Activated gamma-delta T cell treated with anti-CD3 and anti-CD28 coated beads, Interleukin-2, amount 50 U/mL, for 16 hours (primary cell): ENCODE data around the gene MARCHF9.

Source experiments
- DNase-seq: peaks from one replicate; pipeline ENCODE4 v3.0.0-alpha.2; 2020; ENCODE audit warnings: low read depth

Gene MARCHF9

DNA sequence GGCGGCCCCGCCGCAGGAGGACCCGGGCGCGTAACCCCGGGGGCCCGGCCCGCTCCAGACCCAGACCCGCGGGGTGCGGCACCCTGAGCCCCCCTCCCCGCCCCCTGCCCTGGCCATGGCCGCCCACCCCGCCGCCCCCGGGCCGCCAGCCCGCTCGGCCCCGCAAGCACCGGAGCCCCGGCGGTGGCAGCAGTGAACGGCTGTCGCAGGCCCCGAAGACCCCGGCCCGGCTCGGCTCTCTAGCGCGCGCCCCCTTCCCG lies 221 bp downstream of the MARCHF9 start:
- DNase-seq: no peak

DNA sequence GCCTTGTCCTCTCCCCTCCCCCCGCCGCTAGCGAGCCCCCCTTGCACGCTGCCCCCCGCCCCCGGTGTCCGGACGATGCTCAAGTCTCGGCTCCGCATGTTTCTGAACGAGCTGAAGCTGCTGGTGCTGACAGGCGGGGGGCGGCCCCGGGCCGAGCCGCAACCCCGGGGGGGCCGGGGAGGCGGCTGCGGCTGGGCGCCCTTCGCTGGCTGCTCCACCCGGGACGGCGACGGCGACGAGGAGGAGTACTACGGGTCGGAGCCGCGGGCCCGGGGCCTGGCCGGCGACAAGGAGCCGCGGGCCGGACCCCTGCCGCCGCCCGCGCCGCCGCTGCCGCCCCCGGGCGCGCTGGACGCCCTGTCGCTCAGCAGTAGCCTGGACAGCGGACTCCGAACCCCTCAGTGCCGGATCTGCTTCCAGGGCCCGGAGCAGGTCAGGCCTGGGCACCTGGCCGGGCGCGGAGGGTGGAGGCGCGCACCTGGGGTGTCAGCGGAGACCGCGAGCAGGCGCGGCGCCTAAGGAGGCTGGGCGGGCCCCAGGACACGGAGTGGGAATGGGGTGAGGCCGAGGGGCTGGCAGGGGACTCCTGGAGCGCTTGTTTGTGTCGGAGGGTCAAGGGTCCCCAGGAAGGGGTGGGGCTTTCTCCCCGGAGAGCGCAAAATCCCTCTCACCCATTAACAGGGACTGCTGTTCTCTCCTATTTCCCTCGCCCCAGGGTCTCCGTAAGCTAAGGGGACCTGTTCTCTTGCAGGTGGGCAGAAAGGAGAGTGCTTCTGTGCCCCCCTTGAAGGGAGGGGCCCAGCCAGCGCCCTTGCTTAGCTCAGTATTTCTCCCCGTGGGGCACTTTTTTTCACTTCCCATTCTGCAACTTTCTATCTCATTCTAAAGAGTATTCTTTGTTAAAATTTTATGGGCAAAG lies 810 bp downstream of the MARCHF9 start:
- no peak for DNase-seq

DNA sequence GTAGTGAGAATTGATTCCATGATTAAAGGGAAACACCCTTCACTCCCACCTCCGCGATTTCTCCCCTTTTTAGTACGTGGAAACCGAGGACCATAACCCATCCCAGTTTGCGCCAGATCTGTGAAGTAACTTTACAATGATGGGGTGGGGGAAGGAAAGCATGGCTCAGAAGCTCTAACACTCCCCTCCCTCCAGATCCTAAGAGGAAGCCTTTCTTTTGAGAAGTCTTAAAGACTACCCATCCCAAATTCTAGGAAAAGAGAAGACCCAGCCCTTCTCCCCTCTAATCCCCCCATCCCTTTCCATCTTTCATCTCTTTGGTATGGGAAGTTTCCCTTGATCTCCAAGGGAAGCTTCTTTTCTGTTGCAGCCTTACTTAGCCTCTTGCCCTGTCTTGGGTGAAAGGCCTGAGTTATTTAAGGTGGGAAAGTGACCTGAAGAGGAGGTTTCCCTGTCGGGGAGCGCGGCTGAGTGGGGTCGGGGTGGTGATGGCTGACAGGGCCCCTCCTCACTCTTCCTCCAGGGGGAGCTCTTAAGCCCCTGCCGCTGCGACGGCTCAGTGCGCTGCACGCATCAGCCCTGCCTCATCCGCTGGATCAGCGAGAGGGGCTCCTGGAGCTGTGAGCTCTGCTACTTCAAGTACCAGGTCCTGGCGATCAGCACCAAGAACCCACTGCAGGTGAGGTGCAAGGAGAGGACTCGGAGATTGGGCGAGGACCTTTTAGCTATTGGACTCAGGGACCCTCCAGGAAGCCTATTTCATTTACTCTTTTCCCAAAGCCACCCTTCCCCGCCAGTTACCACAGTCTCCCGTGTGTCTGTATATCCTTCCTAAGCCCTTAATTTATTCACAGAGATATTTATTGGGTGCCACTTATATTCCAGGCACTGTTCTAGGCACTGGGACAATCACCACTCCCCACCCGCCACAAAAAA lies 1.8 kb downstream of the MARCHF9 start:
- DNase-seq: peak; percentile 57

DNA sequence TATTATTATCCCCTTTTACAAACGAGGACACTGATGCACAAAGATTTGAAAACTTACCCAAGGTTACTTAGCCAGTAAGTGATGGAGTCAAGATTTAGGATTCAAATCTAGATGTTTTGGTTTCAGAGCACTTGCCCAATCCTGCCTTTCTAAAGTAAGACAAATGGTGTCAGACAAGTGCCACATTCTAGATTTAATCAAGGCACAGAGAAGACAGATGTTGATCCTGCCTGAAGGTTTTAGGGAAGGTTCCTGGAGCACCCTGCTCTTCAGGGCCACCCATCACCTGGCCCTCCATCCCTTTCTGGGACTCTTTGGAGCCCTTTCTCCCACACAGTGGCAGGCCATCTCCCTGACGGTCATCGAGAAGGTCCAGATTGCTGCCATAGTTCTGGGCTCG lies 2.9 kb downstream of the MARCHF9 start:
- no peak for DNase-seq

DNA sequence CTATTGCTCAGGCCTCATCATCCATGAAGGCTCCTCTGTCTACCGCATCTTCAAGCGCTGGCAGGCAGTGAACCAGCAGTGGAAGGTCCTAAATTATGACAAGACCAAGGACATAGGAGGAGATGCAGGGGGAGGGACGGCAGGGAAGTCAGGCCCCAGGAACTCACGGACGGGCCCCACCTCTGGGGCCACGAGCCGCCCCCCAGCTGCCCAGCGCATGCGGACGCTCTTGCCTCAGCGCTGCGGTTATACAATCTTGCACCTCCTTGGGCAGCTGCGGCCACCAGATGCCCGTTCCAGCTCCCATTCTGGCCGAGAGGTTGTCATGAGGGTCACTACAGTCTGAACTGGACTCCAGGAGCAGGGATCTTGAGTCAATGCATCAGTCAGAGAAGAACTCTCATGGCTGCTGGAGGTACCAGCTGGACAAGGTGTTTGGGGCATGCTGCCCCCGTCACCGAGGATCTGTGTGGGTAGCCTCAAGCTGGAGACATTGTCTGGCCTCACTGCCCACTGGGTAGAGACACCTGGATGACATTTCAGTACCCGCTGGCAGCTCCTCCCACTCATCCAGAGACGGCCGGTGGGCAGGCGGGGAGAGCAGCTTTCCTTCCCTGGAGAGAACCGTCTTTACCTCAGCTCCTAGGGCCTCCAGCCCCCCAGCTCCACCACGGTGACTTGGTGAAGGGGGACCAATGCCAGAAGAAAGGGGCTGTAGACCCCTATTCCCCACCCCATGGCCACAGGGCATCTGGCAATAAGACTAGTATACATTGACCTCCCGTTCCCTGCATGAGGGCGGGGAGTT lies 3.9 kb downstream of the MARCHF9 start:
- DNase-seq: no peak

DNA sequence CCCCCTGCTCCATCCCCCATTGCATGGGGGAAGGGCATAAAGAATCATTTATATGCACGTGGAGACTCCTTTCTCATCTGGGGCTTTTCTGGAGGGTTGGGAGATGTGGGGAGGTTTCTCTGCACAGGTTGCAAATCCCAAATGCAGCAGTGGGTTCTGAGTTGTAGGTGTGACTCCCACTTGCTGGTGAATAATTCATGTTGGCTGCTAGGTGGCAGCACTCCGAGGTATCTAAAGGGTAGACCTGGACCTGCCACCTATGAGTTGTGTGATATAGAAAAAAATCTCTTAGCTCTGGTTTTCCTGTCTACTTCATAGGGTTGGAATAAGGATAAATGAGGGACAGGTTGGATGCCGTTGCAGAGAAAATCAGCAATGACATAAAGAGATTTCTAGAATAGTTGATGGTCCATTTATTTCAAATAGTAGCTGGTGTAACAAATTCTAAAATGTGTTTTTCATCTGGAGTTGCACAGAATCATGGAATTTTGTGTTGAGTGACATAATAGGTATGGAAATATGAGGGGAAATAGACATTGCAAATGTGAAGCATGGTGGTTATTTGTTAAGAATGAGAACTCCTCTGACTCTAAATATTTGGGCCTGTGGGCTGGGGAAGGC lies 4.6 kb downstream of the MARCHF9 start:
- no peak for DNase-seq

DNA sequence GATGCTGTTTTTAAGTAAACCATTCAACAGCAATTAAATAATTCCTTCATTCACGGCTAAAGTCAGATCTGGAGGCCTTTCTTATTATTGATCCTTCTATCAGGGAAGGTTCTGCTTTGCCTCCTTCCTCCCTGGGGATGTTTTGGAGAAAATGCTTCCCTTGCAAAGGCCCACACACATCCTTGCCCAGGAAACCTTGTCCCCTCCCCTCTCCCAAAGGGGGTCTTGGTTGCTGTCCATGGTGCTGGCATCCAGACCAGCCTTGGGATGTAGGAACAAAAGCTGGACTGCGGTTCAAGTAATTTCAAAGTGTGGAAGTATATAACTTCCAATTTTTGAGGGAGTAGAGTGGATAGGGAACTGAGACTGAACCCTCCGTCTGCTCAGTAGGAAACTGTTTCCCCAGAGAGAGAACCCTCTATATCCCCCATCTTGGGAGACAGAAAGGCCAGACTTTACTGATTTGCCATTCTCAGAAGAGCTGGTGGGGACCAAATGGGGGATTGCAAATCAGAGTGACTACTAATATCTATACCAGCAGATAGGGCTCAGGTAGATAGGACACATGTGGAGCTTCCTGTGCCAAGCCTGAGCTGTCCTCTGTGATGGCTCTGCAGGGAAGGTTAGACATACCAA lies 5.6 kb downstream of the MARCHF9 start:
- no peak for DNase-seq

DNA sequence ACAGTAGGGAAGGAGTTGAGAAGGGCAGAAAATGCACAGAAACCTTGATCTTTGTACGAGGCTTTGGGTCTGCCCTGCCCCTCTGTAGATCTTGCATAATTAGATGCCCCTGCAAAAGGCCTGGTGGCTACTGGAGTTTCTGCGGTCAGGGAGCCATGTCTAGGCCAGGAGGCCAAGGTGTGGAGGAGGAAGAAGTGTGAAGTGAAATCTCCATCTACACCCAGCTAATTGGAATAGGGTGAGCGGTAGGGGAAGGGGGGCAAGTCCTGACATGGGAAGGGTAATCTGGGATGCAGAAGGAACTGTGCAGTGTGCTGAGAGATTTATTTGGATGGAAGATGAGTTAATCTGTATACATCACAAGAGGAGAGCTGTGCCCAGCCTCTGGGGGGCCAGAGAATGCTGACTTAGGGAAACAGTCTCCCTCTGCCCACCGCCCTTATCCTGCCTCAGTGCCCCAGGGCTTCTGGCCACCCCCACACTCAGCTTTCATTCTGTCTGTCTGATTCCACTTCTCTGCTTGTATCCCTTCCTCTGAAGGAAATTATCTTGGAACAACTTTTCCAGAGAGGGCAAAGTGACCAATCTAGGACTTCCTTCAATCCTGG lies 6.6 kb downstream of the MARCHF9 start:
- DNase-seq: no peak

DNA sequence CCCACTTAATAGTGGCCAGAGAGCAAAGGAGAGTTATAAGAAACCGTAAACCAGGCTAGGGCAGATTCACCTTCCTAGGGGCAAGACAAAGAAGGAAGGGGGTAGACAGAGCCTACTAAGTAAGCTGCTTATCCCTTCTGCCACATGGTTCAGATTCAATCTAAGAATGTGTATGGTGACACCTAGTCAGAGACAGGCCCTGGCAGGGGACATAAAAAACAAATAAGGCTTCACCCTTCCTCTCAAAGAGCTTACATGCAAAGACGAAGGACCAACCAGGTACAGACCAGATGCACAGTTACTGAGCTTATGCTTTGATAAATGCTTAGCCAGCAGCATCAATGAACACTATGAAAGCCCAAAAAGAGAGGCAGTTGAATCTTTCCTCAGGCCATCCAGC lies 7.6 kb downstream of the MARCHF9 start:
- no peak for DNase-seq

DNA sequence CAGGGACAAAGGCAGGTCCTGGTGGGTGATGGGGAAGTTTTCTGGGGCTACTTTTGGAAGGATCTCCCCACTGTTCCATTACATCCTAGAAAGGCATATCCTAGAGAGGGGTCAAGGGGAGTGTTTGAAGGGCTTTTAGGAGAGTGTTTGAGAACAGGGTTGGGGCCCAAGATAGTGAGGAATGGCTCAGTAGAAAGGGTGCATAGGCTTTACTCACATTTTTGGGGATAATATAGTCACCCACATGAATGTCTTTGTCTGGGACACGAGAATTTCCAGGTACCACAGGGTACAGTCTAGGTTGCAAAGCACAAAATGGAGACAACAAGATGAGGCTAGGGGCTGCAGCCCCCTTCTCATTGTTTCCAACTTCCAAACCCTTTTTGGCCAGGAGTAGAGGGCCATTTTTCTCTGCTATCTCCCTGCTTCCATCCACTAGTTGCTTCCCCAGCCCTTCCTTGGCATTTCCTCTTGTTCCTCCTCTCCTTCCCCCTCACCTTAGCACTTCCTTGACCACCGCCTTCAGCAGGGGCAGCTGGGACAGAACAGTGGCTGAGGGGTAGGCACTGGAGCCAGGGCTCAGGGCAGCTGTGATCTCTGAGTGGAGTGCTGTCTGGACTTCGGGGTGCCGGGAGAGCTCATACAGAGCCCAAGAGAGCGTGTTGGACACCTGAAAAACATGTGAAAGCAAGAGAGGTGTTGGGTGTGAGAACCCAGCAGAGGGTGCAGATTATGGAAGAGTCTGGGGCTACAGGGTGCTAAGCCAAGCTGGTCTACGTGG lies 9.2 kb downstream of the MARCHF9 start:
- no peak for DNase-seq

DNA sequence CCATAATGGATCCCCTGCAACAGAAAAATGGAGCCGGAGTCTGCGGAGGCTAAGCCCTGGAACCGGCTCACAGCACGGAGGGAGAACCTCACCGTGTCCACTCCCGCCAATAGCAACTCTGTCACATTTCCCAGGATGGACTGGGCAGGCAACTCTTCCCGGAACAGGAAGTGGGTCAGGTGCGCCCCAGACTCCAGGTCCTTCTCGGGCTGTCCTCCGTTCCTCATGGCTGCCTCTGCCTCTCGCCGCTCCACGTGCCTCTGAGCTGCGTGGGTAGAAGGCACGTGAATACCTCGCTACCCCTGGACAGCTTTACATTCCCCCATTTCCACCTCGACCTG lies 9.7 kb downstream of the MARCHF9 start:
- no peak for DNase-seq

DNA sequence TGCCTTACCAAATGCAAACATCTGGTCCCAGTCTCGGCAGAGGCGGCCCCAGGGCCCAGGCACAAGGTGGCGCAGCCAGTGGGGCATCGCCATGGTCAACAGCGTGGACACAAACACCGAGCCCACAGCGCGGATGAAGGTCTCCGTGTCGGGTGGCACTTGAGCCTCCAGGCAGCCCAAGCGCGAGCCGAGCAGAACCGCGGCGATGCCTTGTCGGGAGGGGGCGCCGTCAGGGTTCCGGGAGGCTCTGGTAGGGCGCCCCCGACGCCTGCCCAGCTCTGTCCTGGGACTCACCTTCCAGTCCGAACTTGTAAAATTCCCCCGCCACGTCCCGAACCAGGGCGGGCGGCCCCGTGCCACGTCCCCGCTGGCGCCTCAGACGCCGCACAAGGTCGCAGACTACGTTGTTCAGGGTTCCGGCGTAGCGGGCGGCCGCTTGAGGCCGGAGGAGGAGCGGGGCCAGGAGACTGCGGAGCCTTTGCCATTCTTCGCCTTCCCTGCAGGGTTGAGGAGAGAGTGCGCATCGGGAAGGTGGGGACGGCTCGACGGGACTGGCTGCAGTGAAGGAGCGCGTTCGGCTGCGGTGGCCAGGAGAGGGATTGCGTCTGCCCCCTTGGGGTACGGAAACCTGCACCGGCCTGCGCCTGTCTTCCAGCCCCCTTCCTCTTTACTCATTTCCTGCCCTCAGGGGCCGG lies 10.2 kb downstream of the MARCHF9 start:
- no peak for DNase-seq

DNA sequence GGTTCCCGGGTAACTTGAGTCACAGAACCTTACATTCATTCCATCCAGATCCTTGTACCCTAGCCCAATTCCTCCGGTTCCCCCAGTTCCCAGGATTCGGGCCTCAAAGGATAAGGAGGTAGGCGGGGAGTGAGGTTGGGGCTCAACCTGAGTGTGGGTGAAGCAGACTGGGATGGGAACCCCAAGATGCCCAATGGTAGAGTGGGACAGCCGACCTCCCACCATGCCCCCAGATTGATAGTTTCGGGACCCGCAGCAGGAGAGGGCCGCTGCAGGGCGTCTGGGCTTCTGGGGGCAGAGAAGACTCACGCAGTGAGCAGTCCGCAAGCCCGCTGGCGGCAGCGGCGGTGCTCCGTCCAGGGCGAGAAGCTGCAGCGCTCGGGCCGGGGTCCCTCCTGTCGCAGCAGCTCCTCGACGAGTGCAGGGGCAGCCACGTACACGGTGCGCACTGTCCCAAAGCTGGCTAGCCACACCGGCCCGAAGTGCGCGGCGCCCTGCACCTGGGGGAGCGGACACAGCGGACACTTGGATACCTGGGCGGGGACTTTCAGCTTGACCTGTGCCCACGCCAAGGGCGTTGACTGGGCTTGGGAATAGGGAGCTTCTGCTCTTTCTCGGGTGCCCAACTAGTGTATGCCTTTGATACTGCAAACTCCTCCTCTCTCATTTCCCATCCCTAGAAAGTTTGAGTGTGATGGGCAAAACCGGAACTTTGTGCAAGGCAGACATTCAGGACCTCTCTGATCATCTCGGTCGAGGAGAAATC lies 11.0 kb downstream of the MARCHF9 start:
- DNase-seq: no peak

DNA sequence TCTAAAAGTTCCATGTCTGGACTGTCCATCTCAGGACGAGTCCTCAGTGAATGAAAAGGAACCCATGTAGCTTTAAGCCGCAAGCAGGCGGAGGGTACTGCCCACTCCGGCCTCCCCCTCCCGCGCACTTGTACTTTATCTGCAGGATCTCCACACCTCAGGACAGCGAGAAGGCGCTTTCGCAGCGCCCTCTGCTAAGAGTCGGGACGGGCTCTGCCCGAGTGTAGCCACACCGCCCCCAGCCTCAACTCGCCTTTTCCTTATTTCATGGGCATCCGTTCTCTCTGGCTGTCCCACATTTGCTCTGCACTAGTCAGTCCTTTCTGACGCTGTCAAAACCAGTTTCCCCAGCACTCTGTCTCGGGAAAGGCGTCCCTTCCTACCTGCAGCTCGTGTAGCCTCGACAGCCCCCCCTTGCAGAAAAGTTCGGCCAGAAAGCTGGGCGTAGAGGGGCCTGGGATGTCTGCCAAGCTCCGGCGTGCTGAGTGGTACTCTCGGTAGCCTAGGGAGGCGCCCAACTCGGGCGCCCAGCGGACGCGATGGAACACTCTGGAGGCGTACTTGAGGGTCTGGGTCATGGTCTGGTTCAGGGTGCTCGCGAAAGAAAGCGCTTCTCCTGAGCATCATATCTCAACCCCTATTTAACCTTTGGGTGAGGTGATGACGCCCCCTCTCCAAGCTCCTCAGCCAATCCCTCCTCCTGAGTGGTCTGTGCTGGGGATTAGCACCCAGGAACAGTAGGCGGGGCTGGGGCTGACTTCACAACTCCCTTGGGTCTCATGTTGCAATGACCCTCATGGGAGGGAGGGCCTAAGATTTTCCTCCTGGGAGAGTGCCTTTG lies 11.8 kb downstream of the MARCHF9 start, which contains the start of gene CYP27B1:
Gene CYP27B1, minus strand, starts transcription at position 615 of the 841 bp plus-strand sequence. Its CDS starts 37 bp downstream, at position 578.
- DNase-seq: no peak

DNA sequence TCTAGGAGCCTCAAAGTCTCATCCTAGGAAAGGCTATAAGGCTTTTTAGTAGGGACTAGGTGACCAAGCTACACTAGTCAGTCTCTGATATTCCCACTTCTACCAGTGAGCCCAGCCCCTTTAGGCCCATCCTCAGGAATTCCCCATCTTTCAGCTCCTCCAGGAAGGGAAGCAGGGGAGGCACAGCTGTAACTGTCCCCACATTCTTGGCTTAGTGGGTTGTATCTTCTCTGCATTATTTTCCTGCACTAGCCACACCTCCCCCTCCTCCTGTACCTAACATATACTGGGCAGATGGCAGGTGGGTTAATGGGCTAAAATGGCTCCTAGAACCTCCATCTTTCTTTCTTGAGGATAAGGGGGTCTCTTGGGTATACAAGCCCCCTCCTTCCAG lies 12.4 kb downstream of the MARCHF9 start:
- DNase-seq: no peak

DNA sequence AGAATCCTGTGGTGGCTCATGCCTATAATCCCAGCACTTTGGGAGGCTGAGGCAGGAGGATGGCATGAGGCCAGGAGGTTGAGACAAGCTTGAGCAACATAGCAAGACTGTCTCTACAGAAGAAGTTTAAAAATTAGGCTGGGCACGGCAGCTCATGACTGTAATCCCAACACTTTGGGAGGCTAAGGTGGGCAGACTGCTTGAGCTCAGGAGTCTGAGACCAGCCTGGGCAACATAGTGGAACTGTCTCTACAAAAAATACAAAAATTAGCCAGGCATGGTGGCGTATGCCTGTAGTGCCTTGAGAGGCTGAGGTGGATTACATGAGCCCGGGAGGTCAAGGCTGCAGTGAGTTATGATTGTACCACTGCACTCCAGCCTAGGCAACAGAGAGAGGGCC lies 13.0 kb downstream of the MARCHF9 start:
- no peak for DNase-seq

DNA sequence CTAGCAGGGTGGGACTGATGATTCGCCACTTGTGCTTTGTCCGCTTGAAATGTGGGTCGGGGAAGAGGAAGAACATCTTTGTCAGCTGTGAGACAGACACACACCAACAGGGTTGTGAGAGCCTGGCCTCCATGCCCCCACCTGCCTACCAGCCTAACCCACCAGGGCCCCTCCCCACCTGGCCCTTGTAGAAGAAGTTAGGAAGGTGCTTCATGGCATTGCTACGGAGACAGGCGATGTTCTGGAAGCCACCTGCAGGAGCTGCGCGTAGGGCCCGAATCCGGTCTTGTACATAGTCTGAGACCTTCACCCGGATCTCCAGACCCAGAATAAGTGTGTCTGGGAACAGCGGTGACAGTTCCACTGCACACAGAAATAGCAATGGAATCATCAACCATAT lies 14.7 kb downstream of the MARCHF9 start:
- DNase-seq: no peak

DNA sequence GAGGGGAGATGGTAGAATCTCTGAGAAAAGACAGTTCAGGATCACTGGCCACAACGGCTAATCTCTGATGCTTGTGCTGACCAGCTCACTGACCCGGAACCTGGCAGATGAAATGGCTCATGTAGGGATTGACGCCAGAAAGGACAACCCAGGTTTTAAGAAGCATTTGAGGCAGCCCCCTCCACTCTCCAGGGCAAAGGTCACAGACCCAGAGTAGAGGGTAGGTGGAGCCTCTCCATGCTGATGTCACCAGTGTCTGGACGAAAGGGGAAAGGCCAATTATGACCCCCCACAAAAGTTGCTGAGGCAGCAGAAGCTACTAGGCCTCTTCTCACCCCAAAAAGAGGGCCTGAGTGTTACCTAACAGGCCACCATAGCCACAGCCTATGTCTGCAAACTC lies 15.8 kb downstream of the MARCHF9 start:
- DNase-seq: no peak
